ENCODE results near the gene GPR137. TPM values are rescaled to one million over a fixed set of nuclear protein-coding genes. Genes with fewer than 3 reads are reported as not detected.
A peak's percentile ranks its signal among the peaks of the same experiment; 100 is the strongest.

The GPR137 gene
- total RNA-seq, 4 donors from 2014 or later, result 6.4 to 35.2 (median 27.4) TPM

DNA sequence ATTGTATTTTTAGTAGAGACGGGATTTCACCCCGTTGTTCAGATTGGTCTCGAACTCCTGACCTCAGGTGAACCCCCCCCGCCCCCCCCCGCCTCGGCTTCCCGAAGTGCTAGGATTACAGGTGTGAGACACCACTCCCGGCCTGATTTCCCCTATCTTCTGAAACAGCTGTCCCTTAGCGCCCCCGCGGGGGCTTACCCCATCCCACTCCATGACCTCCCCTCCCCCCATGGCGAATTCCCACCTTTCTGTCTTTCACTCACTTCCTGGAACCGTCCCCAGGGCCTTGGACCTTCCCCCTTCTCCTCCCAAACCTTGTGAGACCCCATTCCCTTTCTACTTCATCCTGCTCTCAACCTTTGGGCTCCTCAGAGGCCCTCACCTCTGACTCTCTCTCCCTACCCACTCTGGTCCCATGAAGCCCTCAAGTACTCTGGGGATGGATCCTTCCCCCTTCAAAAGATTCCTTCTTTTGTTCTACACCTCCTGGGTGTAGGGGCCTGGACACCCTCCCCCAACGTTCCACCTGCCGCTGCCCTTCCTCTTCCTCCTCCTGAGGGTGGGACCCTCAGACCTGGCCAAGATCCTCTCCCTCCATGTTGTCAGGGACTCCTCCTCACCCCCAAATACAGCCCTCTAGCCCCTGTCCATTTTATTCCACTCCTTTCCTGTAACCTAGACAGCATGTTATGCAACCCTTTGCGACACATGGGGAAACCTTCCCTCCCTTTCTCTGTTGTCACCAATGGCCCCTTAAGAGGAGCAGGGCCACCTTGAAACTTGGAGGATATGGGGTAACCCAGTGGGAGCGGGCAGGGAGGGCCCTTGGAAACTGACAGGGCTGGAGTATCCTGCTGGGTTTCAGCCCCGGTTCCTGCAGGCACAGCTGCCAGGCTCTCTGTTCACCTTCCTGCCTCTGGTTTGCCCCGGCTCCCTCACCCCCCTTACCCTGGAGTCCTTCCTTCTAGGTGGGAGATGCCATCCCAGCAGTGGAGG, 33.4 kb downstream of the GPR137 start:
- Histone ChIP-seq H3K4me3 (peak overlapping the region; percentile 51 to 91 (median 72)), H3K27me3 (no peaks in the 10 kb centered on the region), H3K4me1 (peaks cover 4 to 51% (median 41%) of the 10 kb centered on the region in 4 donors), H3K9me3 (no peaks in the 10 kb centered on the region), H3K36me3 (peaks cover 0 to 11% (median 3%) of the 10 kb centered on the region in 4 donors), H3K27ac (peak overlapping the region; percentile 95 to 99 (median 96))
- TF ChIP-seq, protein P1, sequence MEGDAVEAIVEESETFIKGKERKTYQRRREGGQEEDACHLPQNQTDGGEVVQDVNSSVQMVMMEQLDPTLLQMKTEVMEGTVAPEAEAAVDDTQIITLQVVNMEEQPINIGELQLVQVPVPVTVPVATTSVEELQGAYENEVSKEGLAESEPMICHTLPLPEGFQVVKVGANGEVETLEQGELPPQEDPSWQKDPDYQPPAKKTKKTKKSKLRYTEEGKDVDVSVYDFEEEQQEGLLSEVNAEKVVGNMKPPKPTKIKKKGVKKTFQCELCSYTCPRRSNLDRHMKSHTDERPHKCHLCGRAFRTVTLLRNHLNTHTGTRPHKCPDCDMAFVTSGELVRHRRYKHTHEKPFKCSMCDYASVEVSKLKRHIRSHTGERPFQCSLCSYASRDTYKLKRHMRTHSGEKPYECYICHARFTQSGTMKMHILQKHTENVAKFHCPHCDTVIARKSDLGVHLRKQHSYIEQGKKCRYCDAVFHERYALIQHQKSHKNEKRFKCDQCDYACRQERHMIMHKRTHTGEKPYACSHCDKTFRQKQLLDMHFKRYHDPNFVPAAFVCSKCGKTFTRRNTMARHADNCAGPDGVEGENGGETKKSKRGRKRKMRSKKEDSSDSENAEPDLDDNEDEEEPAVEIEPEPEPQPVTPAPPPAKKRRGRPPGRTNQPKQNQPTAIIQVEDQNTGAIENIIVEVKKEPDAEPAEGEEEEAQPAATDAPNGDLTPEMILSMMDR (IDR thresholded peaks at IDR 0.05), result no peak
- TF ChIP-seq POLR2A (IDR thresholded peaks at IDR 0.05) (no peak), POLR2AphosphoS5 (IDR thresholded peaks at IDR 0.05) (no peak), EP300 (IDR thresholded peaks at IDR 0.05; ENCODE audit: low read depth) (no peak)
- peak; percentile 41 for DNase-seq
- WGBS, 2 donors (ENCODE audit: low coverage in 1 of 2), result 16 to 22% methylated on average over 12 to 18 of the region's 19 CpGs
- intact Hi-C loops (cut with DNase I; ENCODE audit: low total_unique reads), result no loop called here
- in situ Hi-C loops (cut with MboI; ENCODE audit: low pct_ligation_motif_present in 1 of 4, low pct_unique_long_range_greater_than_20kb in 1 of 4, low sequenced_read_pairs in 3 of 4), result no loop called here

GRCh38 chr11:64320556-64320955, 34.9 kb downstream of the GPR137 start:
- H3K4me1 ChIP-seq, result peaks cover 4 to 51% (median 41%) of the 10 kb centered on the region in 4 donors
- in situ Hi-C loops (cut with MboI; ENCODE audit: low pct_ligation_motif_present in 1 of 4, low pct_unique_long_range_greater_than_20kb in 1 of 4, low sequenced_read_pairs in 3 of 4) (no loop called here), intact Hi-C loops (cut with DNase I; ENCODE audit: low total_unique reads) (no loop called here)
- 60% methylated on average over 7 of the region's 7 CpGs; no CpG with 5 or more reads in 1 of the 2 donors for WGBS, 2 donors (ENCODE audit: low coverage in 1 of 2)
- H3K4me3 ChIP-seq, result no peak overlapping the region
- DNase-seq, result no peak
- H3K27me3 ChIP-seq, result no peaks in the 10 kb centered on the region
- TF ChIP-seq POLR2AphosphoS5 (IDR thresholded peaks at IDR 0.05) (no peak), POLR2A (IDR thresholded peaks at IDR 0.05) (no peak), EP300 (IDR thresholded peaks at IDR 0.05; ENCODE audit: low read depth) (no peak)
- TF ChIP-seq, protein P1 (IDR thresholded peaks at IDR 0.05), result no peak
- H3K27ac ChIP-seq, result peak overlapping the region; percentile 95 to 99 (median 96)
- no peaks in the 10 kb centered on the region for H3K9me3 ChIP-seq
- no peaks in the 10 kb centered on the region for H3K36me3 ChIP-seq

DNA sequence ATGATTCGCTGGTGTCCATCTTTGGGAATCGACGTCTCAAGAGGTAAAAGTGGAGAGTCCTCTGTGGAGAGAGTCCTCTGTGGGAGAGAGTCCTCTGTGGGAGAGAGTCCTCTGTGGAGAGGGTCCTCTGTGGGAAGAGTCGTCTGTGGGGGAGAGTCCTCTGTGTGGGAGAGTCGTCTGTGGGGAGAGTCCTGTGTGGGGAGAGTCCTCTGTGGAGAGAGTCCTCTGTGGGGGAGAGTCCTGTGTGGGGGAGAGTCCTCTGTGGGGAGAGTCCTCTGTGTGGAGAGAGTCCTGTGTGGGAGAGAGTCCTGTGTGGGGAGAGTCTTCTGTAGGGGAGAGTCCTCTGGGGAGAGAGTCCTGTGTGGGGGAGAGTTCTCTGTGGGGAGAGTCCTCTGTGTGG, 35.4 kb downstream of the GPR137 start:
- Histone ChIP-seq H3K4me3 (no peak overlapping the region), H3K4me1 (peaks cover 3 to 49% (median 40%) of the 10 kb centered on the region in 4 donors), H3K9me3 (no peaks in the 10 kb centered on the region), H3K27ac (peak overlapping the region; percentile 95 to 99 (median 96)), H3K36me3 (no peaks in the 10 kb centered on the region), H3K27me3 (no peaks in the 10 kb centered on the region)
- in situ Hi-C loops (cut with MboI; ENCODE audit: low pct_ligation_motif_present in 1 of 4, low pct_unique_long_range_greater_than_20kb in 1 of 4, low sequenced_read_pairs in 3 of 4) (no loop called here), intact Hi-C loops (cut with DNase I; ENCODE audit: low total_unique reads) (no loop called here)
- 47% methylated on average over 5 of the region's 5 CpGs; no CpG with 5 or more reads in 1 of the 2 donors for WGBS, 2 donors (ENCODE audit: low coverage in 1 of 2)
- no peak for DNase-seq
- TF ChIP-seq POLR2A (IDR thresholded peaks at IDR 0.05) (no peak), POLR2AphosphoS5 (IDR thresholded peaks at IDR 0.05) (no peak), EP300 (IDR thresholded peaks at IDR 0.05; ENCODE audit: low read depth) (no peak)
- TF ChIP-seq, protein P1 (IDR thresholded peaks at IDR 0.05), result no peak

GRCh38 chr11:64321533-64321932, 35.9 kb downstream of the GPR137 start:
- in situ Hi-C loops (cut with MboI; ENCODE audit: low pct_ligation_motif_present in 1 of 4, low pct_unique_long_range_greater_than_20kb in 1 of 4, low sequenced_read_pairs in 3 of 4) (no loop called here), intact Hi-C loops (cut with DNase I; ENCODE audit: low total_unique reads) (no loop called here)
- peak overlapping the region; percentile 95 to 99 (median 96) for H3K27ac ChIP-seq
- no peaks in the 10 kb centered on the region for H3K36me3 ChIP-seq
- peak; percentile 85 for DNase-seq
- no peaks in the 10 kb centered on the region for H3K27me3 ChIP-seq
- WGBS, 2 donors (ENCODE audit: low coverage in 1 of 2), result 64% methylated on average over 5 of the region's 5 CpGs; no CpG with 5 or more reads in 1 of the 2 donors
- H3K9me3 ChIP-seq, result no peaks in the 10 kb centered on the region
- no peak overlapping the region for H3K4me3 ChIP-seq
- peaks cover 0 to 44% (median 35%) of the 10 kb centered on the region in 4 donors for H3K4me1 ChIP-seq
- TF ChIP-seq POLR2A (IDR thresholded peaks at IDR 0.05), result peak; percentile 76
- no peak for TF ChIP-seq EP300 (IDR thresholded peaks at IDR 0.05; ENCODE audit: low read depth)
- TF ChIP-seq POLR2AphosphoS5 (IDR thresholded peaks at IDR 0.05), result peak; percentile 23 to 80 (median 64)
- TF ChIP-seq, protein P1 (IDR thresholded peaks at IDR 0.05), result no peak

All from transverse colon (tissue), 4 donors.